SK-N-SH treated with all-trans-retinoic acid at 6 μM for 48 hours (cell line): ENCODE measurements around the gene EEF1AKMT3.

ENCODE experiments used
- ARNTL ChIP-seq: fragments of 450-650 bp; formaldehyde crosslinking; IDR thresholded peaks from 2 replicates; pipeline ENCODE4 v1.5.0; 2020; ENCODE audit warnings: low read depth, mild to moderate bottlenecking, moderate library complexity, borderline replicate concordance
- CSDC2 ChIP-seq: fragments of 250-450 bp; sonication (Bioruptor Pico); IDR thresholded peaks from 2 replicates; pipeline ENCODE4 v1.5.0; 2020; ENCODE audit warnings: mild to moderate bottlenecking, moderate library complexity
- ESRRG ChIP-seq: fragments of 250-450 bp; sonication (Bioruptor Pico); IDR thresholded peaks from 2 replicates; pipeline ENCODE4 v1.6.1; 2021; ENCODE audit warnings: mild to moderate bottlenecking
- ISL1 ChIP-seq: fragments of 250-450 bp; sonication (Bioruptor Pico); IDR thresholded peaks from 2 replicates; pipeline ENCODE4 v2.1.2; 2022; ENCODE audit warnings: mild to moderate bottlenecking, moderate library complexity
- PPARA ChIP-seq: fragments of 250-450 bp; sonication (Bioruptor Pico); IDR thresholded peaks from 2 replicates; pipeline ENCODE4 v1.5.0; 2020; ENCODE audit warnings: mild to moderate bottlenecking, borderline replicate concordance
- RARB ChIP-seq: fragments of 250-450 bp; sonication (Bioruptor Pico); IDR thresholded peaks from 2 replicates; pipeline ENCODE4 v1.8.0; 2021; ENCODE audit warnings: mild to moderate bottlenecking, moderate library complexity
- TCF4 ChIP-seq: fragments of 250-450 bp; sonication (Bioruptor Pico); IDR thresholded peaks from 2 replicates; pipeline ENCODE4 v1.8.0; 2021; ENCODE audit warnings: mild to moderate bottlenecking, moderate library complexity, borderline replicate concordance
- ZNF565 ChIP-seq: fragments of 450-650 bp; formaldehyde crosslinking; conservative IDR thresholded peaks from 2 replicates; pipeline ENCODE4 v1.5.0; 2020; ENCODE audit warnings: low read depth, mild to moderate bottlenecking, moderate library complexity
- TF ChIP-seq, protein P1 (sequence below): fragments of 250-450 bp; sonication (Bioruptor Pico); IDR thresholded peaks from 2 replicates; pipeline ENCODE4 v1.5.0; 2020; ENCODE audit warnings: mild to moderate bottlenecking, moderate library complexity

DNA sequence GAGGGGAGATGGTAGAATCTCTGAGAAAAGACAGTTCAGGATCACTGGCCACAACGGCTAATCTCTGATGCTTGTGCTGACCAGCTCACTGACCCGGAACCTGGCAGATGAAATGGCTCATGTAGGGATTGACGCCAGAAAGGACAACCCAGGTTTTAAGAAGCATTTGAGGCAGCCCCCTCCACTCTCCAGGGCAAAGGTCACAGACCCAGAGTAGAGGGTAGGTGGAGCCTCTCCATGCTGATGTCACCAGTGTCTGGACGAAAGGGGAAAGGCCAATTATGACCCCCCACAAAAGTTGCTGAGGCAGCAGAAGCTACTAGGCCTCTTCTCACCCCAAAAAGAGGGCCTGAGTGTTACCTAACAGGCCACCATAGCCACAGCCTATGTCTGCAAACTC, 1.7 kb upstream of the EEF1AKMT3 start:
- TF ChIP-seq ZNF565 (CRISPR knock-in tag) (no peak), ISL1 (CRISPR knock-in tag) (no peak), TCF4 (no peak), RARB (CRISPR knock-in tag) (no peak), ESRRG (CRISPR knock-in tag) (no peak), CSDC2 (CRISPR knock-in tag) (no peak), ARNTL (CRISPR knock-in tag) (no peak), PPARA (CRISPR knock-in tag) (no peak)
- TF ChIP-seq, protein P1, sequence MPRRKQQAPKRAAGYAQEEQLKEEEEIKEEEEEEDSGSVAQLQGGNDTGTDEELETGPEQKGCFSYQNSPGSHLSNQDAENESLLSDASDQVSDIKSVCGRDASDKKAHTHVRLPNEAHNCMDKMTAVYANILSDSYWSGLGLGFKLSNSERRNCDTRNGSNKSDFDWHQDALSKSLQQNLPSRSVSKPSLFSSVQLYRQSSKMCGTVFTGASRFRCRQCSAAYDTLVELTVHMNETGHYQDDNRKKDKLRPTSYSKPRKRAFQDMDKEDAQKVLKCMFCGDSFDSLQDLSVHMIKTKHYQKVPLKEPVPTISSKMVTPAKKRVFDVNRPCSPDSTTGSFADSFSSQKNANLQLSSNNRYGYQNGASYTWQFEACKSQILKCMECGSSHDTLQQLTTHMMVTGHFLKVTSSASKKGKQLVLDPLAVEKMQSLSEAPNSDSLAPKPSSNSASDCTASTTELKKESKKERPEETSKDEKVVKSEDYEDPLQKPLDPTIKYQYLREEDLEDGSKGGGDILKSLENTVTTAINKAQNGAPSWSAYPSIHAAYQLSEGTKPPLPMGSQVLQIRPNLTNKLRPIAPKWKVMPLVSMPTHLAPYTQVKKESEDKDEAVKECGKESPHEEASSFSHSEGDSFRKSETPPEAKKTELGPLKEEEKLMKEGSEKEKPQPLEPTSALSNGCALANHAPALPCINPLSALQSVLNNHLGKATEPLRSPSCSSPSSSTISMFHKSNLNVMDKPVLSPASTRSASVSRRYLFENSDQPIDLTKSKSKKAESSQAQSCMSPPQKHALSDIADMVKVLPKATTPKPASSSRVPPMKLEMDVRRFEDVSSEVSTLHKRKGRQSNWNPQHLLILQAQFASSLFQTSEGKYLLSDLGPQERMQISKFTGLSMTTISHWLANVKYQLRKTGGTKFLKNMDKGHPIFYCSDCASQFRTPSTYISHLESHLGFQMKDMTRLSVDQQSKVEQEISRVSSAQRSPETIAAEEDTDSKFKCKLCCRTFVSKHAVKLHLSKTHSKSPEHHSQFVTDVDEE (CRISPR knock-in tag), result no peak
